Measurements from ENCODE around the gene KCNH2. TPM values are rescaled to one million over a fixed set of nuclear protein-coding genes. Genes with fewer than 3 reads are reported as not detected.

The KCNH2 gene
- total and polyA plus RNA-seq, 10 of the 15 experiments (the other 5 are each of a cell fraction or from before 2014, with no cell fraction given): 0.04 to 0.24 (median 0.17) TPM; not detected in 6

- ChIA-PET RAD21 (ENCODE audit: unreplicated experiment) (no interaction called here), CTCF (no interaction called here), POLR2A (no interaction called here), SMC1A (ENCODE audit: uncharacterized antibody, unreplicated experiment) (no interaction called here)
- no peak overlapping the region for H3K4me3 ChIP-seq
- no peak for TF ChIP-seq ZNF687 (IDR thresholded peaks at IDR 0.05)
- no peaks in the 10 kb centered on the region for H3K79me2 ChIP-seq (ENCODE audit: control insufficient read depth, insufficient read depth, low read length)
- DNase-seq (ENCODE audit: low read depth, low spot score): no peak
- no peak overlapping the region for H3K4me2 ChIP-seq (ENCODE audit: control insufficient read depth, insufficient read depth)
- no TSS peak for BruUV-seq (replicated peaks)
- no peaks in the 10 kb centered on the region for H4K20me1 ChIP-seq (ENCODE audit: control insufficient read depth, insufficient read depth)
- no peaks in the 10 kb centered on the region for H3K4me1 ChIP-seq (ENCODE audit: control insufficient read depth, insufficient read depth, low read length)
- H3K27ac ChIP-seq (ENCODE audit: control insufficient read depth, insufficient read depth): no peak overlapping the region
- H3K36me3 ChIP-seq (ENCODE audit: control insufficient read depth in 2 of 2, insufficient read depth in 2 of 2, low read length in 1 of 2): no peaks in the 10 kb centered on the region
- no peak for ATAC-seq
- in situ Hi-C loops (cut with MboI) (no loop called here), intact Hi-C loops (cut with micrococcal nuclease; ENCODE audit: unreplicated experiment) (no loop called here)
- no peaks in the 10 kb centered on the region; a peak in 2 of 4 replicates for H3K27me3 ChIP-seq (replicated peaks in 1 of 2; ENCODE audit: control insufficient read depth in 2 of 2, insufficient read depth in 2 of 2, low read length in 1 of 2)
- FAIRE-seq: no peak
- 71% methylated on average over 26 of the region's 28 CpGs for WGBS (ENCODE audit: insufficient coverage, insufficient replicate concordance, low lambda C conversion rate, missing lambda C conversion rate)
- no peak overlapping the region for H3K9ac ChIP-seq (ENCODE audit: control insufficient read depth, insufficient read depth, low read length)
- no peaks in the 10 kb centered on the region for H3K9me3 ChIP-seq (replicated peaks; ENCODE audit: control insufficient read depth, insufficient read depth, low read length)
- H2AFZ ChIP-seq (ENCODE audit: control insufficient read depth, low read depth, low read length): no peak overlapping the region
Measured at GRCh38 chr7:150951521-150951920, 26.6 kb downstream of the KCNH2 start.

- Histone ChIP-seq H3K9me3 (replicated peaks; ENCODE audit: control insufficient read depth, insufficient read depth, low read length) (no peaks in the 10 kb centered on the region), H3K79me2 (ENCODE audit: control insufficient read depth, insufficient read depth, low read length) (no peaks in the 10 kb centered on the region), H3K27me3 (replicated peaks in 1 of 2; ENCODE audit: control insufficient read depth in 2 of 2, insufficient read depth in 2 of 2, low read length in 1 of 2) (no peaks in the 10 kb centered on the region; a peak in 2 of 4 replicates), H3K4me2 (ENCODE audit: control insufficient read depth, insufficient read depth) (no peak overlapping the region), H2AFZ (ENCODE audit: control insufficient read depth, low read depth, low read length) (no peak overlapping the region), H4K20me1 (ENCODE audit: control insufficient read depth, insufficient read depth) (no peaks in the 10 kb centered on the region), H3K27ac (ENCODE audit: control insufficient read depth, insufficient read depth) (no peak overlapping the region), H3K9ac (ENCODE audit: control insufficient read depth, insufficient read depth, low read length) (no peak overlapping the region), H3K36me3 (ENCODE audit: control insufficient read depth in 2 of 2, insufficient read depth in 2 of 2, low read length in 1 of 2) (no peaks in the 10 kb centered on the region), H3K4me1 (ENCODE audit: control insufficient read depth, insufficient read depth, low read length) (no peaks in the 10 kb centered on the region), H3K4me3 (no peak overlapping the region)
- SMC1A ChIA-PET (ENCODE audit: uncharacterized antibody, unreplicated experiment): no interaction called here
- ATAC-seq: no peak
- POLR2A ChIA-PET: no interaction called here
- WGBS (ENCODE audit: insufficient coverage, insufficient replicate concordance, low lambda C conversion rate, missing lambda C conversion rate): 75% methylated on average over 15 of the region's 16 CpGs
- RAD21 ChIA-PET (ENCODE audit: unreplicated experiment): no interaction called here
- CTCF ChIA-PET: no interaction called here
- DNase-seq (ENCODE audit: low read depth, low spot score): no peak
- TF ChIP-seq SUZ12 (IDR thresholded peaks at IDR 0.05; ENCODE audit: unreplicated experiment) (no peak), HDGF (IDR thresholded peaks at IDR 0.05) (no peak), RB1 (IDR thresholded peaks at IDR 0.05; ENCODE audit: borderline replicate concordance) (no peak), CHD2 (IDR thresholded peaks at IDR 0.05; ENCODE audit: borderline replicate concordance, low read depth, low read length) (no peak), EP300 (IDR thresholded peaks at IDR 0.05; ENCODE audit: borderline replicate concordance in 1 of 2, control insufficient read depth in 1 of 2, low read depth in 2 of 2, low read length in 2 of 2) (no peak)
- in situ Hi-C loops (cut with MboI): no loop called here
- BruUV-seq (replicated peaks): no TSS peak
- FAIRE-seq: no peak
- intact Hi-C loops (cut with micrococcal nuclease; ENCODE audit: unreplicated experiment): no loop called here
Measured at GRCh38 chr7:150951181-150951520, 27.0 kb downstream of the KCNH2 start.
